GM18511 (cell line): ENCODE measurements around the gene DDT.
A peak's percentile ranks its signal among the peaks of the same experiment; 100 is the strongest.
"Not testable (repeated sequence)": the region's sequence is repeated elsewhere in the genome, so short reads cannot be mapped to it uniquely, and the experiment has no call there.

Source experiments
- ATAC-seq: cut with Tn5 transposase; IDR thresholded peaks from one replicate; pipeline ENCODE4 v1.9.1; 2021; ENCODE audit warnings: mild to moderate bottlenecking, moderate library complexity; ENCODE audit not compliant: unreplicated experiment

The DDT gene

DNA sequence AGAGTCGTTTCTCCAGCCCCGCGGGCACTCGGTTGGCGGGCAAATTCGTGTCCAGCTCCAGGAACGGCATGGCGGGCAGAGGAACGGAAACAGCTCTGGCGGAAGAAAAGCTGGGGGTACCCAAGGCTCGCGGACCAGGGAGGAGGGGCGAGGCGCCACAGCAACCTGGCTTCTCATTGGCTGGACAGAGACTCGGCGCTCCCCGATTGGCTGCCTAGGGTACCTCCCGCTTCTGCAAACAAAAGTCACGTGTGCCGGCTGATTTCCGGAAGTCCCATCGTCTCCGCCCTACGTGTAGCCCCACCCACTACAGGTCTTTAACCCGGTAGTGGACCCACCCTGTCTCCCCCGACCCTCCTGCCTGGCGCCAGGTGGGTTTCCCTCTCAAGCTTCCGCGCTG lies at the start of gene DDT:
TSS of gene DDT (minus strand) at position 97 of the 400 bp plus-strand sequence. CDS start at position 70, 27 bp downstream.
- ATAC-seq: peak; percentile 94

DNA sequence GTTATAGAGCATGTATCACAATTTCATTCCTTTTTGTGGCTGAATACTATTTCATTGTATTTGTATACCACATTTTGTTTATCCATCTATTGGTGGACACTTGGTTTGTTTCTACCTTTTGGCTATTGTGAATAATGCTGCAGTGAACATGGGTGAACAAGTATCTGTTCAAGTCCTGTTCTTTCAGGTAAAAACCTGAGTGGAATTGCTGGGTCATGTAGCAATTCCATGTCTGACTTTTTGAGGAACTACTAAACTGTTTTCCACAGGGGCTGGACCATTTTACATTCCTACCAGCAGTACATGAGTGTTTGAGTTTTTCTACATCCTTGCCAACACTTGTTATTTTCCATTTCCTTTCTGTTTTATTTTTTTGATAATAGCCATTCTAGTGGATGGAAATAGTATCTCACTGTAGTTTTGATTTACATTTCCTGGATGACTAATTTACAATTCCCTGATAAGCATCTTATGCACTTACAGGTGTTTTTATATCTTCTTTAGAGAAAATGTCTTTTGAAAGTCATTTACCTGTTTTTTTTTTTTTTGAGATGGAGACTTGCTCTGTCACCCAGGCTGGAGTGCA lies 49.1 kb upstream of the DDT start:
- no peak for ATAC-seq

DNA sequence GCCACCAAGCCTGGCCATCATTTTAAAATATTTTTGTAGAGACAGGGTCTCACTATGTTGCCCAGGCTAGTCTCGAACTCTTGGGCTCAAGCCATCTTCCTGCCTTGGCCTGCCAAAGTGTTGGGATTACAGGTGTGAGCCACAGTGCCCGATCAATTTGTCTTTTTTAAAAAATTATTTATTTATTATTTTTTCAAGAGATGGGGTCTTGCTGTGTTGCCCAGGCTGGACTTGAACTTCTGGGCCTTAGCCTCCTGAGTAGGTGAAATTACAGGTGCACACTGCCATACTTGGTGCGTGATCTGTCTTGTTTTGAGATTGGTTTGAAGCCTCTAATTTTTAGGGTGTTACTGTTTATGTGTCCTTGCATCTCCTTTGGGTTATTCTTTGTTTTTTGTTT lies 47.1 kb upstream of the DDT start:
- no peak for ATAC-seq

DNA sequence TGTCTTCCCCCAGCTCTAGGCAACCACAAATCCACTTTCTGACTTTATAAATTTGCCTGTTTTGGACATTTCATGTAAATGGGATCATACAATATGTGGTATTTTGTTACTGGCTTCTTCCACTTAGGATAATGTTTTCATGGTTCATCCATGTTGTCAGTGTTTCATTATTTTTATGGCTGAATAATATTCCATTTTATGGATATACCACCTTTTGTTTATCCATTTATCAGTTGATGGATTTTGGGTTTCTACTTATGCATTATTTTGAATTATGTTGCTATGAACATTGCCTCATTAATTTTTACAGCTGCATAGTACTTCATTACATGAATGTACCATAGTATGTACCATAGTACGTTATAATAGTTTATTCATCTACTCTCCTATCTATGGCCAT lies 41.9 kb upstream of the DDT start:
- no peak for ATAC-seq

DNA sequence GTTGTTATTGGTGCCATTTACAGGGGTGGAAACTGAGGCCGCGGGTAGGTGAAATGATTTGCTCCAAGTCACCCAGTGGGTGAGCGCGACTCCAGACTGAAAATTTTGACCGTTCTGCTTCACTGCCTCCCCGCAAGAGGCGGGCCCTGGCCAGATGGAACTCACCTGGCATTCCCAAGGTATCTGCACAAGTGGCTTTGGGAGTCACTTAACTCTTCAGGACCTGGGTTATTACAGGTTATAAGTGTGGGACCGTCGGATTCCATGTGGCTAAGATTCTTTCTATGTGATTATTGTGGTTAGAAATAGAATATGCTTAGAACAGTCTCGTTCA lies 37.5 kb upstream of the DDT start:
- ATAC-seq: no peak

DNA sequence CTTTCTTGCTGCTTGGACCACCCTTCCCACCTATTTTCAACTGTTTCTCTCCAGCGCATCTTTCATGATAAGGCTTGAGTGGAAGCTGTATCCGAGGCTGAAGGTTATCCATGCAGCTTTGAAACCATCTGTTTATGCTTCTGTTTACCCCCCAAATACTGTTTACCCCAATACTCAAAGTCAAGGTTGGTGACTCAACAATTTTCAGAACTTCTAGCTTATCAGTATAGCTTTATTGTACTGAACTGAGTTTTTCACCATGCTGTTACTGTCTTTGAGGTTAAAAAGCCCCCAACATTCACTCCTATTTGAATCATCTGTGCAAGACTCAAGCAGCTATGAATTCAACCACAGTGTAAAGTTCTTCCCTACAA lies 35.8 kb upstream of the DDT start:
- ATAC-seq: no peak

DNA sequence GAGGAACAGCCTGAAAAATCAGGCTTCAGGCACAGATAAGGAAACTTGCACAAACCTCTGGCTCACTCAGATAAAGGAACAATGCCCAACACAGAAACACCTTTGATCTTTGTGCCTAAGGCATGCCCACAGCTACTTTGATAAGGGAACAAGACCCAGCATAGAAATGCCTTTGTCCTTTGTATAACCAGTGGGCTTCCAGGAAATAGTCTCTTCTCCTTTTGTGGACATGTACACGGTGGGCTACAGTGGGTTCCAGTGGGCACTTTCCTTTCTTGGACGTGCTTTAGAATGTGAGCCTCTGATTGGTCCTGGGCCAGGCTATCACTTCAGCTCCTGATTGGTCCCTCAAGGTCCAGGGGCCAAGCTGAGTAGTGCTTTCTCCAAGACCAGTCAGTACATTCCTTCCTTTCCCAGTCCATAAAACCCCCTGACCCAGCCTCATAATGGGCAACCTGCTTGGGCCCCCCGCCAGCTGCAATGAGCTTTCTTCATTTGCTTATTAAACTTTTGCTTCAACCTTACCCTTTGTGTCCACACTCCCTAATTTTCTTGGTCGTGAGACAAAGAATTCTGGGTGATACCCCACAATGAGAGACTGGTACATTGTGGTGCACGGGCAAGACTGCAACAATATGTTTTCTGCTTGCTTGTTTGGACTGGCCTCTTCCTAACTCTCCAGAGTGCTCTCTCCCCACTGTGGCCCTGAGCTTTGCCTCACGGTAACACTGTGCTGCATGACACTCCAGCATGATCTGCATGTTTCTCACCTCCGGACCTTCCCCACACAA lies 35.2 kb upstream of the DDT start:
- no peak for ATAC-seq

DNA sequence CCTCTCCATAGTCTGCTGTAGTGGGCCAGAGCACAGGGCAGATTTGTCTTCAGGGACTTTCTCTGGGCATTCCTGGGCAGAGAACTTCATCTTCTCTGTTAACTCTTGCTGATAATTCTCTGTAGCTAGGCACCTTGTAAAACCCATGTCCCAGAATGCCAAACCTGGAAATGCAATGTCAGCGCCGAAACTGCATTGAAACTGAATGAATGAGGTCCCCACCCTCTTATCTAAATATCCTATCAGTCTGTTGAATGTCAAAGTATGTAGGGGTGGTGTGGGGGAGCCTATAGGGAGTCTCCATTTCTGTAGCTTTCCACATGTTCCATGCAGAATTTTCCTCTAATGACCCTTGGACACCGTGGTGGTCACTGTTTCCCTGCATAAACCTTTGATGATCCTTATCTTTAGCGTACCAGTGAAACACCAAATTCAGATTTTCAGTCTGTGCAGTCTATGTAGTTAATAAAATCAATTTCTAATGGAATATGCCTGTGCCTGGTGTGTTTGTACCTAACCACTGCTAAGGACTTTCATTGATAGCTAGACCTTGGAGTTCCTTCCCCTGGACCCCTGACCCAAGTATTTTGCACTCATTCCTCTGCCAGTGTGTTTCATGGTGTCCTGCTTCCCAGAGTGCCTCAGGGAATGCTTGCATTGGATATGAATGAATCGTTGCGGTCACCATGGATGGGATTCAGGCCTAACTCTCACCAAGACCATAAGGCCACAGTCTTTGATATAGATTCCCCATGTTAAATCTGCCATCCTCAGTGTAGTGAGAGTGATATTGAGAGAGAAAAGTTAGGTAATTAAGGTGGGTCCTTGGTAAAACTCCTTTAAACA lies 34.4 kb upstream of the DDT start:
- no peak for ATAC-seq

DNA sequence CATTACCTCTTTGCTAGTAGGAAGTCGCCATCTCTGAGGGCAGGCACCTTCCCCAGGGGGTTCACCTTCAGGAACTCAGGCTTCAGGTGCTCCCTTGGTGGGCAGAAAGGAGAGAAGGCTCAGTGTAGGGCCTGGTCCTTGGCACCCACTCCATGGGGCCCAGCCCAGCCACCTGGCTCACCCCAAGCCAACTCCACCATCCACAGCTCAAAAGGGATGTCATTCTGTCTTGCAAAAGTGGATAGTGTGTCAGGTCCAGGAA lies 33.7 kb upstream of the DDT start:
- ATAC-seq: no peak

DNA sequence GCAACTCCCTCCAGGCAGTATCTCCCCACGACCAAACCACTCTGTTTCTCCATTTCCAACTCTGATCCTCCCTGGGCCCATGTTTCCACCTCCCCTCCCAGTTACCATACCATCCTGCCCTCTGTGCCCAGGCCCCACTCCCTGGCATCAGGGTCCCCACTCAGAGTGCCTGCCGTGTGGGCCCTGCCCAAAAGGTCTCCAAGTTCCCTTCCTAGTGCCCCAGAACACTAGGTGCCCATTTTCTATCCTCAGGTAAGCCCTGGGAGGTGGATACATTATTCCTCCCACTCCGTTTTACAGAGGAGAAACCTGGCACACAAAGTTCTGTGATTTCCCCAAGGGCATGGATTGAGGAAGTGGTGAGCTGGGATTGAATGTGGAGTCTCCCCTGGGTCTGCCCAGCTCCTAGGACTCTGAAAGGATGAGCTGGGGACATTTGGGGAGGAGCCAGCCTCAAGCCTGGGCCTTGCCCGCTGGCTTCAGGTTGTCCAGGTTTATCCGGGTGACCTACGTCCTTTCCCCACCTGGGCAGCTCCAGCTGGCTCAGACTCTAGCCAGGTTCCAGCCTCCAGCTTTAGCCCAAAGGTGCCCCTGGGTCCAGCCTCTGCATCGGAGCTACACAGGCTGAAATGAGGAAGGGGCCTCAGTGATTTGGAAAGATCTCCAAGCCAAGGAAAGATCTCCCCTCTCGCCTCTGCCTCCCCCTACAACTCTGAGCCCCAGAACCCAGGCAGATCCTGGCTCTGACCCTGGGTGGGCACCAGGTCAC lies 33.2 kb upstream of the DDT start:
- no peak for ATAC-seq

DNA sequence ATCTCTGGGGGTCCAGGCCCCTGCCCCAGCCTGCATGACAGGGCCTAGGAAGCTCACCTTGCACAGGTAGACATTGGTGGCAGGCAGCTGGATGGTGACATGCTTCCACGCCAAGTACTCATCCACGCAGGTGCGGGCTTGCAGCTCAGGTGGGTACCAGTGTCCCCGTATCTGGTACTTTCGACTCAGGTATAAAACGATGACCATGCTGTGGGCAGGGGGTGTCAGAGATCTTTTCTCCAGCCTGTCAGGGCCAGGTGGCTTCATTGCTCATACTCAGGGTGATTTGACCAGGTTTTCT lies 32.6 kb upstream of the DDT start:
- no peak for ATAC-seq

DNA sequence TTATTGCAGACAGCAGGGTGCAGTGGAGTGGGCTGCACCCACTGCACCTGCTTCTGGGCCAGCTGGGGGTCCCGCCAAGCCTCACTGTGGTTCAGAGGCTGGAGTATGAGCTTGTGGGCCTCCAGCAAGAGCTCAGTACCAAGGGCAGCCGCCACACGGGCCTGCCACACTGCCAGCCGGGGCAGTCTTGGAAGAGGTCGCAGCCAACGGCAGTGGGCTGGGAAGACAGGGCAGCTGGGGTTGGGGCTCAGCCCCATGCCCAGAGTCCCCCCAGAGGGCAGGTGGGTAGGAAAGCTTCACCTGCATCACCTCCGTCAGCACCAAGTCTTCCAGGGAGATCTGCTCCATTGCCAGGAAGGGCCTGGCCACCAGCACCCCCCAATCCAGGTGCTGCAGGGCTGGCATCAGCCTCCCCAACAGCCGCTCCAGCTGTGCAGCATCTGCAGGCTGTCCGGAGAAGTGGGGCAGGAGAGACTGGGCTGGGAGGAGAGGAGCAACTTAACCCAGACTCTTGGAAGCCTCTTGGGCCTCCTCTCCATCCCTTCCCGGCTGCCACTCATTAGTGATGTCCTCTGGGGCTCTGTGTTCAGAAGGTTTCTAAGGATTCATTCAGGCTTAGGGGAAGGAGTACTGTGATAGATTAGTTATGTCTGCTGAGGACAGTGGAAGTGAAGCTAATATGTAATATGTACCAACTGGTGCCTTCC lies 32.1 kb upstream of the DDT start:
- no peak for ATAC-seq

DNA sequence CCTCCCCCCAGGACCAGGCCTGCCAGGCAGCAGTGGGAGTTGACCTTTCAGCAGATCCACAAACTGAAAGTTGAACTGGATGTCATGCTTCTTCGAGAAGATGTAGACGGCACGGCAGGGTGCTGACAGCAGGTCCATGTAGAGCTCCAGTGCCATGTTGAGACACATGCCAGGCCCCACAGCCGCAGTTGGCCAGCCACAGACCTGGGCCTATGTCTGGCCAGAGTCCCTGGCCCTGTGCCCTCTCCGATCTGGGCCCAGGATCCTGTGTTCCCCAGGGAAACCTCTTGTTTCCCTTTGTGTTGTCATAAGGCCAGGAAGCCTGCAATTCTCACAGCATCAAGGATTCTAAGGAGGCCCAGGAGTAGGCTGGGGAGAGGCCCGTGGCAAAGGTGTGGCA lies 31.0 kb upstream of the DDT start, which contains the start of gene GSTT4:
TSS of gene GSTT4 (minus strand) at position 253 of the 400 bp plus-strand sequence. CDS start at position 156, 97 bp downstream.
- ATAC-seq: no peak

DNA sequence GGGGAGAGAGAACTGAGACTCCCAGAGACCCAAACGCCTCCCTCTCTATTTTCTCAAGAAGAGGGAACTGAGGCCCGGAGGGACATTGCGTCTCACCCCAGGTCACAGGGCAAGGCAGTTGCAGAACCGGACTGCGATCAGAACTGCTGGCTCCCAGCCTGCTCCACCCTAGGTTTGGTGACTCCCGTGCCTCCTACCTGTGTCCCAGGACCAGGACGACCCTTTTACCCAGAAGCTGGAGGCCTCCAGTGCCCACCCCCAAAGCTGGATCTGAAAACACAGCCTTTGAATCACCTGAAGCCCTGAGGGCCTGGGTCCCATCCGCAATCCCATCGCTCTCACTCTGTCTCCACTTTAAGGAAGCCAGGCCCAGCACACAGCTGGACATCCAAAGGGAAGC lies 29.6 kb upstream of the DDT start:
- no peak for ATAC-seq

DNA sequence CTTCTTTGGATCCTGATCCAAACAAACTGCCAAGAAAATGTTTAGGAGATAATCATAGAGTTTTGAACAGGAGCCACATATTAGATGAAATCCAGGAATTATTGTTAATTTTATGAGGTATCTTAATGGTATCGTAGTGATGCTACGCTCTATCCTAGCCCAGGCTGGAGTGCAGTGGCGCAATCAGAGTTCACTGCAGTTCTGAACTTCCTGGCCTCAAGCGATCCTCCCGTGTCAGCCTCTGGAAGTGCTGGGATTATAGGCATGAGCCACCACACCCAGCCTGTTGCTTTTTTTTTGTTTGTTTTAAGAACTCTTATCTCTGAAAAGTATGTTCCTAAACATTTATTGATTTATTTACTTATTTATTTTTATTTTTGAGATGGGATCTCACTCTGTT lies 28.6 kb upstream of the DDT start:
- ATAC-seq: no peak

DNA sequence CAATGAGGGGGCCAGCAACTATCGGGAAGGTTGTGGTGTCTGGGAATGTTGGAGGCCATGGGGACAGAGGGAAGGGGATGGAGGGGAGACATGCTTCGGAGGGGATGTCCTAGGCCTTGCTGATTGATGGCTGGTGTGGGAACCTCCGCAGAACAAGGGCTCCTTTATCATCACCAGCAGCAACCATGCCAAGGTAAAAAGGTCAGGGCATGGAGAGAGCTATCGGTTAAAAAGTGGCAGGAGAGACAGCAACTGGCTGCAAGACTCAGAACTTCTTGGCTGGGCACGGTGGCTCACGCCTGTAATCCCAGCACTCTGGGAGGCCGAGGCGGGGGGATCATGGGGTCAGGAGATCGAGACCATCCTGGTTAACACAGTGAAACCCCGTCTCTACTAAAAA lies 28.0 kb upstream of the DDT start:
- ATAC-seq: no peak

DNA sequence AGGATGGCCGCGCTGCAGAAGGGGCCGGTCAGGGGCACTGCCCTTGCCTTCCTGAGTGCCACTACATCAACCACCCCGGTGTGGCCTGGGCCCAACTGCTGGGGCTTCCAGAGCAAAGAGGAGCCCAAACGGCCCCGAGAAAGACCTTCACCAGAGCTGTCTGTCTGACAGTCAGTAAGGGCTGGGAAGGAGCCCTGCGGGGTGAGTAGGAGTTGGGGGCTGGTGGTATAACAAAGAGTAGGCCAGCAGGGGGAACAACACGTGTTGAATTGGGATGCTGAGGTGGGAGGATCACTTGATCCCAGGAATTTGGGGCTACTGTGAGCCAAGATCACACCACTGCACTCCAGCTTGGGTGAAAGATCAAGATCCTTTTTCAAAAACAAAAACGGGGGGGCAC lies 27.1 kb upstream of the DDT start:
- no peak for ATAC-seq

DNA sequence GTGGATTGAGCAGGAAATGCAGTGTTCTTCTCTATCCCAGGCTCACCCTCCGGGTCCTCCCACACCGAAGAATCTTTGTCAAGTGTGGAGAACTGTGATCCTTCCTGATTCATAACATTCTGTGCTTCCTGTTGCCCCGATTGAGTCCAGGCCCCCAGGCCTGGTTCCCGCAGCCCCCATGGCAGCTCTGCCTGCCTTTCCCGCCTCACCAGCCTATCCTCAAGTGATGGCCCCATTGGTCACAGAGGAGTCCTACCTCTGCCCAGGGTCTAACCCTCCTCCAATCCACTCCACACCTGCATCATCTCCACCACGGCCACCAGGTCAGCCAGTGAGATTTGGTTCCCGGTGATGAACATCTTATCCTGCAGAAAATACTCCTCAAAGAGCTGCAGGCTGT lies 25.5 kb upstream of the DDT start:
- ATAC-seq: not testable (repeated sequence)

DNA sequence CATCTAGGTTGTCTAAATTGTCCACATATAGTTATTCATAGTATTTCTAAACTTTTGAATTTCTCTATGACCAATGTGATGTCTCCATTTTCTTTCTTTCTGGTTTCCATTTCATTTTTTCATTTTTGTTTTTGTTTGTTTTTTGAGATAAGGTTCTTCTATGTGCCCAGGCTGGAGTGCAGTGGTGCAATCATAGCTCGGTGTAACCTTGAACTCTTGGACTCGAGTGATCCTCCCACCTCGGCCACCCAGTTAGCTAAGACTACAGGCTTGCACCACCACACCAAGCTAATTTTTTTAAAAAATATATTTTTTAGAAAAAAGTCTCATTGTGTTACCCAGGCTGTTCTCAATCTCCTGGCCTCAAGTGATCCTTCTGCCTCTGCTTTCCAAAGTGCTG lies 22.9 kb upstream of the DDT start:
- ATAC-seq: no peak

DNA sequence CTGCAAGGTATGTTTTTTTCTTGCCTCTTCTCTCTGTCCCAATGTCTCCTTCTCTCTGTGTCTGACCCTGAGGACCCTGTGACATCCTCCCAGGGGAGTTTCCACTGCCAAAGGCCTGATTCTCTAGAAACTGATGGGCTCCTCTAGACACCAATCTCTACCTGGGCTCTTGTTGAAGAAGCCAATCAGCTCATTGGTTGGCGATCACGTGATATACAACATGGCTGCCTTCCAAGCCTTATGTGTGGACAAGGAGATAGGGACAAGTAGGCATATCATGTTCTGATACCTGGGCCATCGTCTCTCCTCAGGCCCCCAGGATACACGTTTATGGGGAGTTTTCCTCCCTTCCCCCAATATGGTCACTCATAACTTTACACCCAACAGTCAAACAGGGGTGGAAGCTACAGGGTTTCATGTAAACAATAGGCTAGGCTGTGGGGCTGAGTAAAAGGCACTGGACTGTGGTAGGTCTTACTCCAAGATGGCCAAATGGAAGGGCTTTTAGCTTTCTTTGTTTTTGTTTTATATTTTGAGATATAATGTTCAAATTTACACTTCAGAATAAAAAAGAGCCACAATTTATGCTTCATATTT lies 19.4 kb upstream of the DDT start:
- ATAC-seq: not testable (repeated sequence)

DNA sequence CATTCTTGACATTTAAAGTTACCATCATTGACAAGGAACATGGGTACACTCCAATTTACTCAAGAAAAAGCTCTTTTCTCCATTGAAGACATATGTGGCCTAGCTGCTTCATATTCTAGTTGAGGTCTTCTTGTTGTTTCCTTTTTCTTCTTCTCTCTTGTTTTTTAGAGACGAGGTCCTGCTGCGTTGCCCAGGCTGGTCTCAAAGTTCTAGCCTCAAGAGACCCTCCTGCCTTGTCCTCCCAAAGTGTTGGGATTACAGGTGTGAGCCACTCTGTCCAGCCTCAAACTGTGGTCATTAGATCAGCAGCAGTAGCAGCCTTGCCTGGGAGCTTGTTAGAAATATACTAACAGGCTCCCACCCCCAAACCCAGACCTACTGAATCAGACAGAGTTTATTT lies 18.8 kb upstream of the DDT start:
- ATAC-seq: not testable (repeated sequence)
